ENCODE measurements around the gene YPEL3. TPM values are rescaled to one million over a fixed set of nuclear protein-coding genes. Genes with fewer than 3 reads are reported as not detected.
"Not testable (repeated sequence)": the region's sequence is repeated elsewhere in the genome, so short reads cannot be mapped to it uniquely, and the experiment has no call there.

The YPEL3 gene
- total RNA-seq, 1 donor from 2014 or later: 20.9 TPM

DNA sequence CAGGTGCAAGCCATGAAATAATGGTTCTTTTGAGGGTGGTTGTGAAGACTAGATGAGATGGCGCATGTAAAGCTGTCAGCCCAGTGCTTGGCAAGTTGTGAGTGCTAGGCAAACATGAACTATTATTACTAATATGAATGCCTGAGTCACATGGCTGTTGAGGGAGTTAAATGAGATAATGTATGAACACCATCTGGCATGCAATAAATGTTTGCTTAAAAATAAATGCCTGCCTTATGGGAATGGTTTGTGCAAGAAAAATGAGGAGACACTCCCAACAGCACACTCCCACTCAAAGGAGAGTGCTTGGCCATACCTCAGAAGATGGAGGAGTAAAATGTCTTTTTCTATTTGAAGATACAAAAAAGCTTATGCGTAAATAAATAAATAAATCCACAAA is 23.4 kb upstream of the YPEL3 start:
- no peak for ATAC-seq
- no peak for DNase-seq (ENCODE audit: low spot score)

DNA sequence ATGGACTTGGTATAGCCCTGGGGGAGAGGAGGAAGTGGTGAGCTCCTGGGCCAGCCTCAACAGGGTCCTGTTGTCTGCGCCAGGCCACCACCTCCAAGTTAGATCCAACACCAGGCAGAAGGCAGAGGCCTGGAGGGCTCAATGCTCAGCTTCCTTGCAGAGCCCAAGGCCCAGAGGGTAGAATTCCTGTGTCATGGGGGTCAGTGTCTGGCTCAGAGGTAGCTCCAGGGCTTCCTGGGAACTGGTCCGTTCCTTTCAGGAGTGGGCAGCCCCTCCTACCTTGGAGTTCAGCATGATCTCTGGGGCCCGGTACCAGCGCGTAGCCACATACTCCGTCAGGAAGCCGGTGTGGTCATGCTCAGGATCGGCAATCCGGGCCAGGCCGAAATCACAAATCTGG is 21.8 kb upstream of the YPEL3 start:
- DNase-seq (ENCODE audit: low spot score) (no peak), ATAC-seq (no peak)

DNA sequence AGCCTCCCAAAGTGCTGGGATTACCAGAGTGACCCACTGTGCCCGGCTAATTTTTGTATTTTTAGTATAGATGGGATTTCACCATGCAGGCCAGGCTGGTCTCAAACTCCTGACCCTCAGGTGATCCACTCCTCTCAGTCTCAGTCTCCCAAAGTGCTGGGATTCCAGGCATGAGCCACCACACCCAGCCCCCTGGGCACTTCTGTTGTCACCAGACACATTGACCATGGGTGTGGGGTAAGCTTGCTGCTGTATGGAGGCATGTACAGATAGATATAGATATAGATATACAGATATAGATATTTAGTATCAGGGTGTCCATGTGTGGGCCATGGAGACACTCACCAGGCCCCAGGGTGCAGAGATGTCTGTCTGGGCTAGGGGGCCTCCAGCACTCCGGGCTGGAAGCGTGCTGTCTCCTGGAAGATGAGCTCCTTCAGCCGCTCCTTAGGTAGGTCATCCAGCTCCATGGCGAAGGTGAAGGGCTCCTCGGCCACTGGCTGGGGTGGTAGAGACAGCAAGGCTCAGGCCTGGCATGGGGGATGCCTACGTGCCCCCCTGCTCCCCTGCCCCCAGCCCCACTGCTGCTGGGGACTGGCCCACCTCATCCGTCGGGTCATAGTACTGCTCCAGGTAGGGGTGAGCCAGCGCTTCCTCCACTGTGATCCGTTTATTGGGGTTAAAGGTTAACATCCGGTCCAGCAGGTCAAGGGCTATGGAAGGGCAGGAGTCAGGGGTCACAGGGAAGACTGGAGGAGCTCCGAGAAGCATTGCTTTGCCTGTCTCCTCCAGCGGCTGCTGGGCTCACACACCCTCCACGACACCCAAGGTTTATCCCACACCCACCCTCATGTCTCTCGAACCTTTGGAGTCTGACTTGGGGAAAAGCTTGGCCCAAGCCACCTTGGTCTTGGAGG is 20.5 kb upstream of the YPEL3 start:
- ATAC-seq (no peak), DNase-seq (ENCODE audit: low spot score) (no peak)

DNA sequence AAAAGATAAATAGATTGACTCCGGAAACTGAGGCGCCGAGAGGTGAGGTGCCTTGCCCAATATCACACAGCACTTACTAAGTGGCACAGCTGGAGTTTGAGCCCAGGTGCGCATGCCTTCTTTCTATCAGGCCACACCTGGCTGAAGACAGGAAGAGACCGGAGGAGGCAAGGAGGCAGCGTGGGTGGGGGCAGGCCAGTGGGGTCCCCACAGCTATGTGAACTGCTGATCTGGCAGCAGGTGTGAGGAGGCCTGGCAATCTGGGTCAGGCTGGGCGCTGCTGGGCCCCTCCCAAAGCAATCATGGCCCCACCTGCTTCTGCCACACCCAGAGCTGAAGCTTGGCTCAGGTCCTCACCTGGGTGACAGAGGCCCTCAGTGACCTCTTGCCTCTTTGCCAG is 19.2 kb upstream of the YPEL3 start:
- peak; percentile 8 for ATAC-seq
- no peak for DNase-seq (ENCODE audit: low spot score)

DNA sequence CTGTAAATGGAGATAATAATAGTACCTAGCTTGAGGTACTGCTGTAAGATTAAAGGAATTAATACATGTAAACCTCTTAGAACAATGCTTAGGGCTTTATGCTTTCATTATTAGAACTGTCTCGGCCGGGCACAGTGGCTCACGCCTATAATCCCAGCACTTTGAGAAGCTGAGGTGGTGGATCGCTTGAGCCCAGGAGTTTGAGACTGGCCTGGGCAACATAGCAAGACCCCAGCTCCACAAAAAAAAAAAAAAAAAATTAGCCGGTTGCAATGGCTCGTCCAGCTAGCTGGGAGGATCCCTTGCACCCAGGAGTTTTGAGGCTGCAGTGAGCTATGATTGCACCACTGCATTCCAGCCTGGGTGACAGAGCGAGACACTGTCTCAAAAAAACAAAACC is 18.8 kb upstream of the YPEL3 start:
- ATAC-seq; DNase-seq (ENCODE audit: low spot score): not testable (repeated sequence)

DNA sequence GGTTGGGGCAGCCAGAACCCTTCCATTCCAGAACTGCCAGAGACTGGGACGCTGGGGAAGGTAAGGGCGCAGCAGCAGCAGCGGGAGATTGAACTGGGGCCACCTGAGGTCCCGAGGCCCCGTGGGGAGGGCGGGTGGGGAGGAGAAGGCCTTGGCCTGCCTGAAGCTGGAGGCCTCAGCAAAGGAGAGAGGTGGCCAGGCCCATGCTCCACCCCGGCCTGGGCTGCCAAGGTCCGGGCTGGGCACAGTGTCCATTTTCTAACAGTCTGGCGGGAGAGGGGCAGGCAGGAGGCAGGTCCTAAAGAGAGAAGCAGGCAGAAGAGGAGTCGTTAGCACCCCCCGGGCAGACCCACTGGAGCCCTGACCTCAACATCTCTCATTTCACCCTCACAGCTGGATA is 18.4 kb upstream of the YPEL3 start:
- ATAC-seq: no peak
- no peak for DNase-seq (ENCODE audit: low spot score)

DNA sequence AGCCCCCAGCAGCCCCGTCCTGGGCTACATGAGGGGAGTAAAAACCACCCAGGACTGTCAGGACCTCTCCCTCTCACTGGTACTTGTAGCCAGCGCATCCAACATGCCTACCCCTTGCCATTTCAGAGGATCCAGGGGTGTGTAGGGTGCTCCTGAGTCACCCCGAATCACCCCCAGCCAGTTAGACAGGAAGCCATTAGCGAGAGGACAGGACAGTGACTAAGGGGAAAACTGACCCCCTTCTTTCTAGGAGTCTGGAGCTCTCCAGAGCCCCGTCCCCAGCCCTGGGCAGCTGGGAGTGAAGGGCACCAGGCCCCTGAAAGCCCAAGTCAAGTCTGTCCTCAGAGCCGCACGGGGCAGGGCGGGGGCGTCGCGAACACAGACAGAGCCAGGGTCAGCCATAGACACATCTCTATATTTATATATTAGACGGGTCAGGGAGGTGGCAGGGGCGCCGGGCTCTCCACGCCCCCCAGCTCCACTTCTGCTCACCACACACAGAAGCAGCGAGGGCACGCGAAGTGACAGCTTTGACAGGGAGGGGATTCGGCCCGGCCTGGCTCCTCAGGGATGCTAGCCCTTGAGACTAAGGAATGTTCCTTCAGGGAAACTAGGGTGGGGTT is 17.8 kb upstream of the YPEL3 start:
- no peak for DNase-seq (ENCODE audit: low spot score)
- ATAC-seq: no peak

DNA sequence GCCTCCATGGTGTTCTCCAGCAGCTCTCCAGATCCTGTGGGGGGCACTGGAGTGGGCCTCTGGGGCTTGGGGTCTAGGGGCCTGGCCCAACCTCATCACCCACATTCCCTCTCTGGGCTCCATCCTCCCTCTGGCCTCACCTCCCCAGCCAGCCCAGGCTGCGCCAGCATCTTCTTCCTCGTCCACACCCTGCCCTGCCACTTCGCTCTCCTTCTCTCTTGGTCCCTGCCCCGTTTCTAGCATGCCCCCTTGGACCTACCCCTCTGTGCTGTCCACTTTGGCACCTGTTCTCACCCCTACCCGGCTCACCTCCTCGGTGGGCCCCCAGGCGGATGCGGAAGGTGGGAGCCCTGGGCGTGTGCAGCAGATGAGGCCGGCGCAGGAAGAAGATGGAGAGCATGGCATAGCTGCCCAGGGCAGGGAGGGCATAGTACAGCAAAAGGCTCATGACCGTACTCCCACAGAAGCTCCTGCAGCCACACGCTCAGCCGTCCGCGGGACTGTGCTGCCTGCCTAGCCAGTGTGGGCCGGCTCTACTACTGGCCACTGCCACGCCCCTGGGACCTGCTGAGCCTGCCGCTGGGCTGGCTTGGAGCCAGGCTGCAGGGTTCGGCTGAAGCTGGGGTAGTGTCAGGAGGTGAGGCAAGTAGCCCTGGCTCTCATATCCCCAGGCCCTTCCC is 17.2 kb upstream of the YPEL3 start, which contains the start of gene GDPD3:
Gene GDPD3, minus strand, starts transcription at position 507 of the 680 bp plus-strand sequence. Its CDS starts 59 bp downstream, at position 448.
- DNase-seq (ENCODE audit: low spot score) (no peak), ATAC-seq (peak; percentile 48)

DNA sequence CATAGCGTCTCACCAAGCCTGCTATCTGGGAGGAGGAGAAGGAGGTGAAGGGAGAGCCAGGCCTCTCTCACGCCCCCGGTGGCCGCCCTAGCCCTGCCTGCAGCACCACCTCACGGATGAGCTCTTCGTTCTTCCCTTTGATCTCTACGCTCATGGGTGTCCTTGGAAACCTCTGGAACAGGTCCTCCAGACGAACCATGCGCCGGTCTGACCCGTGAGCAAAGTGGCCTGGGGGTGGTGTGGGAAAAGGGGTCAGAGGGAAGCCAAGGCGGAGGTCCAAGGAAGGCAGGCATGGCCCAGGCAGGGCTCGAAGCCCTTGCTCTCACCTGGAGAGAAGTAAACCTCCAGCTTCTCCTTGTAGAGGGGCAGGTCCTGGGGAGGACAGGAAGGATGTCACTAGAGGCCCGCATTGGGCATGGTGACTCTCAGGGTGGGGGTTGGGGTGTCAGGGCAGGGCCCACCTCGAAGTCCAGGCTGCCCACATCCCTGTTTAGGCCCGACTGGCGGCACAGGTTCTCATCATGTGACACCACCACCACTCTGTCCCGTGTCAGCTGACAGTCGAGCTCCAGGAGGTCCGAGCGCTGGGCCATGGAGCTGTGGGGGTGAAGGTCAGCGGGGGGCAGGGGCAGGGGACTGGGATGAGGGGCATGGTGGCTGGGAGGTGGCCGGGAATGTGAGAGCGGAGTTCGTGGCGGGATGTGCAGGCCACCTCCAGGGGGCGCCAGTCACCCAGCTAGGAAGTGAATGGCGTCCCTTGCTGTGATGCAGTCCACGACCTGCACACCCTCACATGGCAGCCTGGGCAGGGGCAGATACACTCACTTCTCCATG is 16.4 kb upstream of the YPEL3 start:
- ATAC-seq (peak; percentile 67), DNase-seq (ENCODE audit: low spot score) (peak; percentile 55)

DNA sequence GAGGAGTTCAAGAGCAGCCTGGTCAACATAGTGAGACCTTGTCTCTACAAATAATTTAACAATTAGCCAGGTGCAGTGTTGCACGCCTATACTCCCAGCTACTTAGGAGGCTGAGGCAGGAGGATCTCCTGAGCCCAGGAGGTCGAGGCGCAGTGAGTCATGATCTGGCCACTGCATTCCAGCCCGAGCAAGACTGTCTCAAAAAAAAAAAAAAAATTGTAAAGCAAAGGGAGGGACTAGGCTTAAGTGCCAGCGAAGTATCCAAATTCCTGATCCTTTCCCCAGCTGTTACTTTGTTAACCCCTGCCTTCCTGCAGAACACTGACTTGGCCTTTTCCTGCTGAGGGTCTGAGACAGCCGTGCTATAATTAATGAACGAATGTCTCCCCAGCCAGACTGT is 14.6 kb upstream of the YPEL3 start:
- no peak for ATAC-seq
- no peak for DNase-seq (ENCODE audit: low spot score)

DNA sequence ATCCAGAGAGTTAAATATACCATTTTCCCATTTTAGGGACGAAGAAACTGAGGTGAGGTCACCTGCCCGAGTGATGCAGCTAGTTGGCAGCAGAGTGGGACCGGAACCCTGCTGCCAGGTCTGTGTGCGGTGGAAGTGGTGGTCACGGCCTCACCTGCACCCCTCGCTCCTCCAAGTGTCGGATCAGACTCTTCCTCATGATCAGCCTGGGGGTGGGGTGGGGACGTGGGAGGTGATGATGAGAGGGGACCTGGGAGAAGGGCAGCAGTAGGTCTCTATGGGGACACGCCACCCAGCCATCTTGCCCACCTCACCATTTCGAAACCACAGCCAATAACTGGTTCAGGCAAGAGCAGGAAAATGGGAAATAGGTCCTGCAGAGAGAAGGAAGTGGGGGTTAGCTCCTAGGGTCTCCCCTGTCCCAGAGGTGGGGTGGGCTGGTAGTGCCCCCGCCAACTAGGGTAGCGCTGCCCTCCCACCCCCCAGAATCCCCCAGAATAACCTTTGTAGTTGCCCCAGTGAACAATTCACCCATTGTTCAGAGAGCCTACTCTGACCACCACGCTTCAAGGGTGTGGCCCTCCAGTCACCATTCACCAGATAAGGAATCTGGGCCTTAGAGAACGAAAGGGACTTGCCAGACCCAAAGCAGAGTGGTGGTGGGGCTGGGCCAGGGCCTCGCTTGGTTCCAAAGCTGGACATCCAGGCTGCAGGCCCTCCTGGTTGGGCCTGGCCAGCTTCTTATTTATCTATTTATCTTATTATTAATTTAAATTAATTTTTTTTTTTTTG is 12.2 kb upstream of the YPEL3 start:
- ATAC-seq (no peak), DNase-seq (ENCODE audit: low spot score) (no peak)

DNA sequence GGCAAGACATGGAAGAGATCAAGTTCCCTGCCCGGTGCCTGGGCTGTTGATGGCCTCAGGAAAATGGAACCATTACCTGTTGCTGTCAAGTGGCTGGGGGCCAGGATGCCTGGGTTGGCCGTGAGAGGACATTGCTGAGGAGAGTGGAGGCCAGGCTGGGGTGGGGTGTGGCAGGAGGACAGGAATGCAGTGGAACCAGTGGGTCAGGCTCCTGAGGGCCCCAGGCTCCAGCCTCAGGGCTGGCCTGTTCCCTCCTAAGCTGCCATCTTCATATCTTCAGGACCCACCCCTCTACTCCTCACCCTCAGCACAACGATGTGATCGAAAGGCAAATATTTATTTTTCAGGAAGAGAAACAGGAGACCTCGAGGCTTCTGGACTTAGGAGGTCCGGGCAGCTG is 8.5 kb upstream of the YPEL3 start:
- ATAC-seq (no peak), DNase-seq (ENCODE audit: low spot score) (no peak)

DNA sequence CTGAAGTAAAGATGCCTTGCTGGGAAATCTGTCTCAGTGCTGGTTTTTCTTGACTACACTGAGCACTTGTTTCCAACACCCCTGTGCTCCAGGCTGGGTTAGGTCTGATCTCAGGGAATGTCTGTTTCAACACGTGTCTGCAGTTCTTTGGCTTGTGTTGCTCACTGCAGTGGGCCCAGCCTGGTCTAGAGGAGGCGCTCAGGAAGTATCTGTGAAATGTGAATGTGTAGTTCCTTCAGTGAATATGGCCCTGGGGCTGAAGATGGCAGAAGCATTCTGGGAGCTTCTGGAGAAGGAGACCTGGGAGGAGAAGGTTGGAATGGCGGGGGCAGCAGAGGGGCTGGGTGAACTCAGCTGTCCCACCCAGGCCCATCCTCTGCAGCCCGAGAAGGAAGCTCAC is 8.1 kb upstream of the YPEL3 start:
- ATAC-seq (no peak), DNase-seq (ENCODE audit: low spot score) (no peak)

DNA sequence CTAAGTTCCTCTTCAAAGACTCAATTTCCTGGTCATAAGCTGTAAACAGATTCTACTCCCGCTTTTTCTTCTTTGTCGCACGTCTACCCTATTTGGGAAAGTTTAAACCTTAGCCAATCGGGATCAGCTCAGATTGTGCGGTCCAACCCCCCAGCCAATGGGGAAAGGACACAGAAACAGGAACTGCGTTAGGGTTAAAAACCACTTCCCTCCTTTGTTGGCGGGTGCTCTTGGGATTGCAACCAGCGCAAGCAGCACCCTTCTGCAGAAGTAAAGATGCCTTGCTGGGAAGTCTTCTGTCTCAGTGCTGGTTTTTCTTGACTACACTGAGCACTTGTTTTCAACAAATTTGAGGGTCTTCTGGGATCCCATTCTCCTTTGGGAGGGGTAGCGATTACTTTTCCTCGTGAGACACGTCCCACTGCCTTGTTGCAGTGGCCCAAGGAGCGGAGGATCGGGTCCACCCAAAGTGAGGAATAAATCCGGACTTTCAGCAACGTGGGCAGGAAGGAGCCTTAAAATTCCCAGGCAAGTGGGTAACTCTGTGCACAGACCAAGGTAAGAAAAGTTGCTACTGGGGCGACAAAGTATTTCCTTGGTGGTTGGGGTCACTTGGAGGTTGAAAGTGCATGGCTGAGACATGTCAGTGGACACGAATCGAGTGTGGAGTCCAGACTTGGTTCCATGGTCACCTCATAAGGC is 1.0 kb upstream of the YPEL3 start:
- ATAC-seq: no peak
- DNase-seq (ENCODE audit: low spot score): no peak

DNA sequence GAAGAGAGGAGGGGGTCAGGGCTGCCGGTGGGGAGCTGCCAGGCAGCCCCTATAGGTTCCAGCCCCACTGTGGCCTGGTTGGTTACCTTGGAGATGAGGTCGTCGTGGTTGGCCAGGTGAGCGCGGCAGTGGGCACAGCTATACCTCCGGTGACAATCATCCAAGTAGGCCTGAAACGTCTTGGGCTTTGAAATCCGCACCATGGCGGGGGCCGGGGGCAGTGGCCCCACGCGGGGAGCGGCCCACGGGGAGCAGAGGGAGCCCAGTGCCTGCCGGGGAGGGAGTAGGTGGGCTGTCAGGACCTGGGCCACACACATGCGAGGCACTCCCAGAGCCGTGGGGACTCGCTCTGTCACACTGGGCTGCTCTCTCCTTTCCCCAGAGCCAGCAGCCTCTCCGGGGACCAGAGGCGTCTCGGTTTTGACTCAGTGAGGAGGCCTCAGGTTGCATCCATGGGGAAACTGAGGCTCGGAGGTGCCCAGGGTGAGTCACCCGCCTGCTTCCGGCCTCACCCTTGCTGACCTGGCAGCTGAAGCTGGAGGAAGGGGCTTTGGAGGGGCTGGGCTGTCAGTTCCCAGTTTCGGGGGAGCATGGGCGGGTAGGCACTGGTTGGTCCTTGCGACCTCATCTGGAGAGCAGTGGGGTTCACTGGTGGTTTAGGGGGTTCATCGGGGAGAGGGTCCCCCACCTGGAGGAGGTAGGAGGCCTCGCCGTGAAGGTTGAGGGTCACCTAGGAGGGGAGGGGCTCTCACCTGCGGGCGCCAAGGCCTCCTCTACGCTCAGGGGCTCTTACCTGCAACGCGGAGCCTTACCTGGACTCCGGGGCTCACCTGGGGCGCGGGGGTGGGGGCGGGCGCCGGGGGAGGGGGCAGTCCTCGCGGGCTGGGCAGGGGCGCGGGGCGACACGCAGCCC is 591 bp downstream of the YPEL3 start:
- no peak for DNase-seq (ENCODE audit: low spot score)
- ATAC-seq: no peak

DNA sequence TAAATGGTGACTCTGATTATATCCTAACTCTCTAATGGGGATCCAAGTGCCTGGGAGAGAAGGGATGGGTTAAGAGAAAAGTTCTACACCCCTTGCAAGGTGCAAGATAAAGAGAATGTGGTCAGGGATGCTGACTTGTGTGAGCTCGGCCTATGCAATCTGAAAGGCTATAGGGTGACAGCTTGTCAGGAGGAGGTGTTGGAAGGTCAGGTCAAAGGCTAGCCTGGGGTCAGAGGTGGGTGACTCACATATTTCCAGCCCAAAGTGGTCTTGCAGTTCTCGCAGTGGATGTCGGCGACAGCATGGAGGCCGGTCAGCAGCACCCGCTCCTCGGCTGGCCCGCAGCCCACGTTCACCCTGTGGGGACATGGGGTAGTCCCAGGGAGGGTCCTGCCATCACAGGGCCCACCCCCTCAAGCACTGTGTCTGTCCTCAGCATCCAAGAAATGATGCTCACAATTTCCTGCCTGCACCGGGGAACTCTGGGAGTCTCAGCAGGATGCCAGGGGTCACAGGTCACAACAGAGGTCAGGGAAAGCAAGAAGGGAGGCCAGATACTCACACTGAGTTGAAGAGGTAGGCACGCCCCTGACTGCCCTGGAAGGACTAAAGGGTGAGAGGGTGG is 1.4 kb downstream of the YPEL3 start:
- no peak for ATAC-seq
- DNase-seq (ENCODE audit: low spot score): no peak

DNA sequence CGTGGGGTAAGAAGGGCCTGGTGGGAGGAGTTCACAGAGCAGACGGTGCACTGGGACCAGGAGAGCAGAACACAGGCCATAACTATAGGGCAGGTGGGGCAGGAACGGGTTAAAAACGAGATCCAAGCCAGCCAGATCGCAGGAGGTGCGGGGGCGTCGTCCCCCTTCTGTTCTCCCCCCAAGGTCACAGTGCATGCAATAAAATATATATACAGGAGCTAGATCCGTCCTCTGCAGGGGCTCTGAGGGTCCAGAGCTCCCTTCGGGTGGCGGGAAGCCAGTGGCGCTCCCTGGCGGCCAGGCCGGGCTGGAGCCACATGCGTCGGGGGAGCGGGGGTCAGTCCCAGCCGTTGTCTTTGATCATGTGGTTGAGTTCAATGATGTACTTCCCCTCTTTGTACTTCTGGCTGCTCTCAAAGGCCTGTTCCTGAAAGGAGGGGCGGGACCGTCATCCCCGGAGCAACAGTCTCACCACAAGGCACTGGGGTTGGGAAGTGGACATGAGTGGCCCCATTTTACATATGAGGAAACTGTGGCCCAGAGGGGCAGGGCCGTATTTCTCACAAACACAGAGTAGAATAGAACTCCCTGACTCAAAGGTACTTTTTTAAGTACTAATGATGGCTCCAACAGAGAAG is 3.5 kb downstream of the YPEL3 start:
- DNase-seq (ENCODE audit: low spot score) (peak; percentile 70), ATAC-seq (peak; percentile 37)
